Uterine smooth muscle cell (primary cell): ENCODE results near the gene FIP1L1. TPM values are rescaled to one million over a fixed set of nuclear protein-coding genes. Genes with fewer than 3 reads are reported as not detected.

ENCODE experiments used
- total RNA-seq: library from RNA; depleted of rRNA; stranded (reverse); fragments of >200 nt; gene quantifications from 2 replicates; pipeline ENCODE4 v1.2.3, GENCODE V29; 2014

FIP1L1 gene, protein sequence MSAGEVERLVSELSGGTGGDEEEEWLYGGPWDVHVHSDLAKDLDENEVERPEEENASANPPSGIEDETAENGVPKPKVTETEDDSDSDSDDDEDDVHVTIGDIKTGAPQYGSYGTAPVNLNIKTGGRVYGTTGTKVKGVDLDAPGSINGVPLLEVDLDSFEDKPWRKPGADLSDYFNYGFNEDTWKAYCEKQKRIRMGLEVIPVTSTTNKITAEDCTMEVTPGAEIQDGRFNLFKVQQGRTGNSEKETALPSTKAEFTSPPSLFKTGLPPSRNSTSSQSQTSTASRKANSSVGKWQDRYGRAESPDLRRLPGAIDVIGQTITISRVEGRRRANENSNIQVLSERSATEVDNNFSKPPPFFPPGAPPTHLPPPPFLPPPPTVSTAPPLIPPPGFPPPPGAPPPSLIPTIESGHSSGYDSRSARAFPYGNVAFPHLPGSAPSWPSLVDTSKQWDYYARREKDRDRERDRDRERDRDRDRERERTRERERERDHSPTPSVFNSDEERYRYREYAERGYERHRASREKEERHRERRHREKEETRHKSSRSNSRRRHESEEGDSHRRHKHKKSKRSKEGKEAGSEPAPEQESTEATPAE
- 72.7 and 84.8 TPM in 2 replicates for total RNA-seq

DNA sequence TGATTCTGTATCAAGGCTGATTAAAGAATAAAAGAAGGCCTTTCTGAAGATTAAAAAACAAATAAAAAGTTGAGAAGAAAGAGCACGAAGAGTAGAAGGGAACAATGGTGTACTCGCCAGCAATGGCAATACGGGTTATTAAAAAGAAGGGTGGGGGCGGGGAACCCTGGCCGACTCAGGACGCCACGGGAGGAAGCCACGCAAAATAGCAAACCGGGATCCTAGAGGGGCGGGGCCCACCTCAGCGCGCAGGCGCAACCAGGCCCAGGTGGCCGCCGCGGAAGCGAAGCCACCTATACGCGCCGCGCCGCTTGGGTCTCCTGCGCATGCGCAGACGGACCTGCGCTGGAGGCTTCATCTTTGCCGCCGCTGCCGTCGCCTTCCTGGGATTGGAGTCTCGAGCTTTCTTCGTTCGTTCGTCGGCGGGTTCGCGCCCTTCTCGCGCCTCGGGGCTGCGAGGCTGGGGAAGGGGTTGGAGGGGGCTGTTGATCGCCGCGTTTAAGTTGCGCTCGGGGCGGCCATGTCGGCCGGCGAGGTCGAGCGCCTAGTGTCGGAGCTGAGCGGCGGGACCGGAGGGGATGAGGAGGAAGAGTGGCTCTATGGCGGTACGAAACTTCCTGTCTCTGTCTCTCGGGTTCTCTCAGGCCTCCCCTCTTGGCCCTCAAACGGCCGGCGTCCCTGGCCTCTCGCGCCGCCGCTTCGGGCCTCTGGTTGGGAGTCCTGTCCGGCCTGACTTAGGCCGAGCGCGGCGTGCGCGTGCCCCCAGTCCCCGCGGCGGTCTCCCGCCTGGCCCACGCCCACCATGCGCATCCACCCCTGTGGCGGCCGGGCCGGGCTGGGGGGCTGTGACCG lies at the start of gene FIP1L1:
Gene FIP1L1 (plus strand): TSS at position 323 of the 852 bp plus-strand sequence. CDS start 198 bp downstream, at position 521.

DNA sequence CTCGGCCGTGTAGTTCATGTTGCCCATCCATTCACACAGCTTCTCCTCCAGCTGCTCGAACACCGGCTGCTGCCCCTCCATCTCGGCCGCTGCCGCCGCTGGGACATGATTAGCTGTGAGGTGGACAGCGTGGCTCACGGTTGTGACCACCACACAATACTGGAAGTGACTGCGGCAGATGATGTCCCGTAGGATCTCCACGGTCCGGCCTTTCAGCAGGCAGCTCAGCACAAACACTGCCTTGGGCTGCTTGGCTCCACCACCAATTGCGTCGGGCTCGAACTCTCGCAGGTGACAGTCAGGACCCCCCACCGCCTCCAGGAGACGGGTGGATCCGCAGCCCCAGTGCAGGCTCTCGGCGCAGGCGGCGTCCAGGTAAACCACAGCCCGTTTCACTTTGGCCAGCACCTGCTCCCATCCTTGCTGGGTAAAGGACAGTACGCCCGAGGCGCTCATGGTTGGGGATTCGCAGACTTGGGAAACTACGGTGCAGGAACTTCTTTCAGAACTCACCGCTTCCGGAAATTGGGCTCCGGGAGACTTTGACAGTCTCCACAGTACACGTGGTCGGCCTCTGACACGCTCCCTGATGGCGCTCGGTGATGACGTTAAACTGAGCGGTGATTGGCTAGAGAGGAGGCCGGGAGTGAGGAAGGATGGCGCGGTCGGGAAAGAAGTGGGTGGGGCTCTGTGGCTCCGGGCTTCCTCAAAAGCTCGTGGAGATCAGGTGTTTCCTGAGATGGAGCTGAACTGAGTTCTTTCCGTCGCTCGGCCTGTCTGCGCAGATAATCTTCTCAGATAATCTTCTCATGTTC lies 11.7 kb upstream of the FIP1L1 start, which contains the start of gene SCFD2:
Gene SCFD2 (minus strand): TSS at position 576 of the 815 bp plus-strand sequence.

Other genes with a start within 250 kb of the FIP1L1 start
- 25.5 and 49.9 TPM in 2 replicates for gene SCFD2, start 11.6 kb upstream of the FIP1L1 start, total RNA-seq
- gene LNX1, start 213.8 kb downstream of the FIP1L1 start, total RNA-seq: 0.11 and 0.25 TPM in 2 replicates